Measurements from ENCODE around the gene DIAPH2. TPM values are rescaled to one million over a fixed set of nuclear protein-coding genes. Genes with fewer than 3 reads are reported as not detected.

The DIAPH2 gene
- total RNA-seq, 4 donors from 2014 or later, result 11.1 to 26.5 (median 18.7) TPM

- no peak for TF ChIP-seq CTCF (IDR thresholded peaks at IDR 0.05)
- TF ChIP-seq POLR2A (IDR thresholded peaks at IDR 0.05), result no peak
- intact Hi-C loops (cut with DNase I), result no loop called here
- Histone ChIP-seq H3K36me3 (no peaks in the 10 kb centered on the region), H3K27me3 (no peaks in the 10 kb centered on the region), H3K4me3 (replicated peaks in 1 of 3) (no peak overlapping the region), H3K27ac (no peak overlapping the region), H3K4me1 (no peaks in the 10 kb centered on the region), H3K9me3 (no peaks in the 10 kb centered on the region)
- 81 to 90% methylated on average over 2 of the region's 2 CpGs for WGBS, 2 donors
- no peak for DNase-seq
Observed at GRCh38 chrX:96906741-96907140, 222.1 kb downstream of the DIAPH2 start.

GRCh38 chrX:96907516-96908272, 223.1 kb downstream of the DIAPH2 start:
- Histone ChIP-seq H3K4me3 (replicated peaks in 1 of 3) (no peak overlapping the region), H3K4me1 (no peaks in the 10 kb centered on the region), H3K27me3 (no peaks in the 10 kb centered on the region), H3K27ac (no peak overlapping the region), H3K36me3 (no peaks in the 10 kb centered on the region), H3K9me3 (no peaks in the 10 kb centered on the region)
- WGBS, 2 donors, result 64 to 67% methylated on average over 3 of the region's 3 CpGs
- intact Hi-C loops (cut with DNase I), result no loop called here
- DNase-seq, result no peak
- TF ChIP-seq POLR2A (IDR thresholded peaks at IDR 0.05) (no peak), CTCF (IDR thresholded peaks at IDR 0.05) (no peak)

DNA sequence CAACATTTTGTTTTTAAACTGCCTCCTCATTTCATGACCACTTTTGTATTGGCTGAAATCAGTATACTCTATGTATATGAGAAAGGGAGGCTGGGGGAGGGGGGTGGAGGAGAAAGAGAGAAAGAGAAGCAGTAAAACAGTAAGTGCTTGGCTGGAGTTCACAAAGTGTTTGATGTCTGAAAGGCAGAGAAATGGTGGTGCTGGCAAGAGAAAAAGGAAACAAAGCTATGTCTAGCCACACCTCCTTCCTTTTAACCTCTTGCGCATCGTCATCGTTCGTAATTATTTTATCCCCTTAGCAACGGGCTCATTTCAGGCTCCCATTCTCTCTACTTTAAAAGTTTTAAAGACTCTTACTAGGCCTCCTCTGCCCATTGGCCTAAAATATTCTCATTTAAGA, 224.6 kb downstream of the DIAPH2 start:
- no peak for DNase-seq
- no peaks in the 10 kb centered on the region for H3K36me3 ChIP-seq
- WGBS, 2 donors, result 75 to 92% methylated on average over 5 of the region's 5 CpGs
- H3K4me1 ChIP-seq, result no peaks in the 10 kb centered on the region
- no peak for TF ChIP-seq POLR2A (IDR thresholded peaks at IDR 0.05)
- TF ChIP-seq CTCF (IDR thresholded peaks at IDR 0.05), result no peak
- intact Hi-C loops (cut with DNase I), result no loop called here
- no peaks in the 10 kb centered on the region for H3K27me3 ChIP-seq
- H3K27ac ChIP-seq, result no peak overlapping the region
- no peak overlapping the region for H3K4me3 ChIP-seq (replicated peaks in 1 of 3)
- no peaks in the 10 kb centered on the region for H3K9me3 ChIP-seq

DNA sequence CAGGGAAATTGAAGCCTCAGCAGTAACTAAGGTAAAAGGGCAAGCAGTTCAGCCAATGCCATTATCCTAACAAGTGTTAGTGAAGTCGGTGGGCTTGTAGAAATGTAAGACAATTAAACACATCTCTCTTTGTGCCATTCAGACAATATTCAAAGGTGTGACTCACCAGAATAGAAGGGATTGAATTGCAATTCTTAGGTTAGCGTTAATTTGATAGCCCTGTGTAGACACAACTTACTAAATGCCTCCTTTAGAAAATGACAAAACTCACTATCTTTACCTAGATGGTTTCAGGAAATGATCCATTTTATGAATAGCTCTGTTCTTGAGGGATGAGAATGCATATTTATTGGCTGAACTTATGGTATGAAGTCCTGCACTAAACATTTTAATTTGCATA, 234.2 kb downstream of the DIAPH2 start:
- H3K9me3 ChIP-seq, result no peaks in the 10 kb centered on the region
- H3K27me3 ChIP-seq, result no peaks in the 10 kb centered on the region
- no peak overlapping the region for H3K4me3 ChIP-seq (replicated peaks in 1 of 3)
- H3K36me3 ChIP-seq, result no peaks in the 10 kb centered on the region
- TF ChIP-seq POLR2A (IDR thresholded peaks at IDR 0.05), result no peak
- no peak for TF ChIP-seq CTCF (IDR thresholded peaks at IDR 0.05)
- no peak overlapping the region for H3K27ac ChIP-seq
- intact Hi-C loops (cut with DNase I), result no loop called here
- no peak for DNase-seq
- WGBS, 2 donors, result 96 to 100% methylated on average over 2 of the region's 2 CpGs
- no peaks in the 10 kb centered on the region for H3K4me1 ChIP-seq

DNA sequence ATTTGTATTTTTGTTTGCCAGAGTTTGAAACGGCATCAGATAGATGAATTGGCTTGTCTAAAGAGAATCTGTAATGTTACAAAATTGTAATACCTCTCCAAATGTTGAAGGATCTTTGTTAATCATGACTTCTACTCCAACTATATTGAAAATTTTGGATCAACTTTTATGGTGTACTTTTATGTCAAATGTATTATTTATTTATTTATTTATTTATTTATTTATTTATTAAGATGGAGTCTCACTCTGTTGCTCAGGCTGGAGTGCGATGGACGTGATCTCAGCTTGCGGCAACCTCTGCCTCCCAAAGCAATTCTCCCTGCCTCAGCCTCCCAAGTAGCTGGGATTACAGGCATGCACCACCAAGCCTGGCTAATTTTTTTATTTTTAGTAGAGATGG, 235.0 kb downstream of the DIAPH2 start:
- no peaks in the 10 kb centered on the region for H3K4me1 ChIP-seq
- no peaks in the 10 kb centered on the region for H3K36me3 ChIP-seq
- H3K9me3 ChIP-seq, result no peaks in the 10 kb centered on the region
- H3K27me3 ChIP-seq, result no peaks in the 10 kb centered on the region
- 94 to 96% methylated on average over 4 of the region's 4 CpGs for WGBS, 2 donors
- intact Hi-C loops (cut with DNase I), result no loop called here
- DNase-seq, result no peak
- TF ChIP-seq POLR2A (IDR thresholded peaks at IDR 0.05) (no peak), CTCF (IDR thresholded peaks at IDR 0.05) (no peak)
- H3K27ac ChIP-seq, result no peak overlapping the region
- H3K4me3 ChIP-seq (replicated peaks in 1 of 3), result no peak overlapping the region
